8988T (cell line): ENCODE results near the gene IPO11.

ENCODE experiments used
- DNase-seq: peaks from one replicate; pipeline ENCODE4 v3.0.0; 2011

Gene IPO11

GRCh38 chr5:62412549-62413329 is at the start of gene IPO11:
Gene IPO11, plus strand, starts transcription at chr5:62412763. Its CDS starts 24,517 bp downstream, at chr5:62437280.
- DNase-seq: peak; percentile 61

- no peak for DNase-seq
Measured at GRCh38 chr5:62369039-62369438, 43.5 kb upstream of the IPO11 start.

DNA sequence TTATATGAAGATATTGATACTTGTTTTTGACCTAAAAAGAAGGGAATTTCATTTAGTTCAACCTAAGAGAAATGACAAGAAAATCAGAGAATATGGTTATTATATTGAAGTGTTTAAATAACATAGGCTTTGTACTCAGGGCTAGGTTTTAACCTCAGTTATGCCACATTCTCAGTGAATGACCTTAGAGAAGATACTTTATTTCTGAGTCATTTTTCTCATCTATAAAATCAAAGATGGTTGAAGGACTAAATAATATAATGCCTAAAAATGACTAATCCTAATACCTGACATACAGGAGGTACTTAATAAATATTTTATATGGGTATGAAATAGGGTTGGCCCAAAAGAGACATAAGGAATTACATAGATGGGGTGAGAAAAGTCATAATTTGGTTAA is 41.2 kb upstream of the IPO11 start:
- DNase-seq: no peak

DNA sequence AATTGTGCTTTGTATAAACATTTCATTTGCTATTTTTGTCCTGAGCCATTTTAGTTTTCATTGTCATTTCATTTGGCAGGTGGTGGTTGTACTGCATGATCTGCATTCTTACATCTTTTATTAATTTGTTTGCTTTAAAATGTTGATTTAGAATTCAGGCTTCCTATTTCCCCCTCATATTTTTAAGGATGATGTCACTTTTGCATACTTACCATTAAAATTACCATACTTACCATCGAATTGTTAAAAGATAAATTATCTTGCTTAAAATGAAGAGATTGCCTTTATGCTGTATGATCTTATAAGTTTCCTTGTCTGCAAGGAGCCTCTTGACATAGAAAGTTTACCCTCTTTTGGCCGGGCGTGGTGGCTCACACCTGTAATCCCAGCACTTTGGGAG is 40.0 kb upstream of the IPO11 start:
- no peak for DNase-seq

GRCh38 chr5:62373382-62373781 is 39.2 kb upstream of the IPO11 start:
- no peak for DNase-seq

DNA sequence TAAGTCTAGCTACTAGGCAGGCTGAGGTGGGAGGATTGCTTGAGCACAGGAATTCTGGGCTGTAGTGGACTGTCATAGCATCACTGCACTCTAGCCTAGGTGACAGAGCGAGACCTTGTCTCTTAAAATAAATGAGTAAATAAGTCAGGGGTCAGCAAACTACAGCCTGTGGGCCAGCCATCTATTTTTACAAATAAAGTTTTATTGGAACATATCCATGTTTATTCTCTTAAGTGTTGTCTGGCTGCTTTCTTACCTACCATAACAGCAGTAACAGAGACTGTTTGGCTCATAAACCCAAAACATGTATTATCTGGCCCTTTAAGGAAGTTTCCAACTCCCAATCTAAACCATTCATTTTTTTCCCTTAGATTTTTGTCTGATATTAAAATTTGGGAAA is 38.5 kb upstream of the IPO11 start:
- no peak for DNase-seq

- DNase-seq: no peak
Measured at GRCh38 chr5:62375627-62376026, 36.9 kb upstream of the IPO11 start.

DNA sequence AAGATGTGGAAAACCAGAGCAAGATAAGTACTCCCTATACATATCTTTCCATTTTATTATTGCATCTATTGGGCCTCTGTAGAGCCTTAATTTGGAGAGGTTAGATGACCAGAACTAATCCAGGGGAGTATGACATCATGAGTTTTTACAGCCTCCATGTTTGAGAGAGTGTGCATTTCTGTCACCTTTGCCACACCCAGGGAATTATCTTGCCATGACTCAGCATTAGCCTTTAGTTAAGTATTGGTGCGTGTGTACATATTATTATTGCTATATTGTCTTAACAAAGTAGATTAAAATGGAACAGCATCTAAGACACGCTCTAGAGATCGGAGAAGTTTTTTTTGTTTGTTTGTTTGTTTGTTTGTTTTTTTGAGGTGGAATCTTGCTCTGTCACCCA is 36.5 kb upstream of the IPO11 start:
- DNase-seq: no peak

DNA sequence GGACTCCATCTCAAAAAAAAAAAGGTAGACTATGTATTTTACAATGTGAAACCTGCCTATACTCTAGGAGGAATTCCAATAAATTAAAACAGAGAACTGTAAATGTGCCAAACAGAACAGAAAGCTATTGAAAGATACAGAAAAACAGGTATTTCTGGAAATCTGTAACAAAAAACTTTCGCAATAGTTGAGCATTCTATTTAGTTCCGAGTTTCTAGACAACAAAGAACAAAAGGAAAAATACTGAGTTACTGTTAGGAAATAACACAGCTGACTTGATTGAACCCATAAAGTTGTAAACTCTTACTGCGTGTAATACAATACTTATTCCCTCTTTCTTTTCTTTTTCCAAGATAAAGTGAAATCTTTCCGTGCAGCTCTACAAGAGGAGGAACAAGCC is 27.4 kb upstream of the IPO11 start:
- DNase-seq: no peak

GRCh38 chr5:62385816-62386400 is 26.7 kb upstream of the IPO11 start:
- no peak for DNase-seq

DNA sequence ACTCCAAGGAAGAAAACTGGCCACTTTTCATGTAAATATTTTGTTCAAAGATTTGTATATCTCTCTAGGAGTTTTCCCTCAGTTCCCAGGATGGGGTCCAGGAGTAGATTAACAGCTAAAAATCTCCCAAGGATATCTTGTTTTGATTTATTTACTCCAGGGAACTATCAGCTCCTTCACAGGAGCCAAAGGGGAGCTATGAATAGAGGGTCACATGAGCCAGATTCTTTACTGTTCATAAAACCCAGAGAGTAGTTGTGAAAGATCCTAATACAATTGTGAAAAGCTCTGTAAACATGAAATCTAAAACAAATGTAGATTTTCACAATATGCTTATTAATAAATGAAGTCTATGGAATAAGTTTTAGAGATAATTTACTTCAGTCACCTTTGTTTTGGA is 25.7 kb upstream of the IPO11 start:
- DNase-seq: no peak

DNA sequence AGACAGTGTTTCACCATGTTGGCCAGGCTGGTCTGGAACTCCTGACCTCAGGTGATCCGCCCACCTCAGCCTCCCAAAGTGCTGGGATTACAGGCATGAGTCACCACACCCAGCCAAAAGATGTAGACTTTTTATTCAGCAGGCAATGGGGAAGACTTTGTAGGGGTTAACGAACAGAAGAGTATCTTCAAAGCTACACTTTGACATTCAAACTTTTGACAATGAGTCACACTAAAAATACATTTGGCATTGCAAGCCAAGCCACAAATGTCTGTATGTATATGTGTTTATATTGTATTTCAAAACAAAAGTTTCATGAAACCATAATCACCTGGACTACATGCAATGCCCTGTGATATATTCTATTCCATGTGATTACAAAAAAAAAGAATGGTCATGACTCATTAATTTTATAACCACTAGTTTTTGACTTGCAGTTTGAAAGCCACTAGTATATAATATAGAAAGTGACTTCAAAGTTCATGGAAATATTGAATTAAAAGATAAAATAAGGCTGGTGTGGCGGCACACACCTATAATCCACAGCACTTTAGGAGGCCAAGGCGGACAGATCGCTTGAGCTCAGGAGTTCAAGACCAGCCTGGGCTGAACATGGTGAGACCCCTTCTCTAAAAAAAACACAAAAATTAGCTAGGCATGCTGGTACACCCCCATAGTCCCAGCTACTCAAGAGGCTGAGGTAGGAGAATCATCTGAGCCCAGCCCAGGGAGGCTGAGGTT is 17.2 kb upstream of the IPO11 start:
- DNase-seq: no peak

GRCh38 chr5:62403411-62404250 is 8.9 kb upstream of the IPO11 start, which contains the start of gene DIMT1:
Gene DIMT1, minus strand, starts transcription at chr5:62403905. Its CDS starts 133 bp downstream, at chr5:62403772.
- peak; percentile 74 for DNase-seq

- no peak for DNase-seq
Measured at GRCh38 chr5:62413711-62414110, 1.1 kb downstream of the IPO11 start.

GRCh38 chr5:62418462-62419076 is 6.0 kb downstream of the IPO11 start:
- no peak for DNase-seq

DNA sequence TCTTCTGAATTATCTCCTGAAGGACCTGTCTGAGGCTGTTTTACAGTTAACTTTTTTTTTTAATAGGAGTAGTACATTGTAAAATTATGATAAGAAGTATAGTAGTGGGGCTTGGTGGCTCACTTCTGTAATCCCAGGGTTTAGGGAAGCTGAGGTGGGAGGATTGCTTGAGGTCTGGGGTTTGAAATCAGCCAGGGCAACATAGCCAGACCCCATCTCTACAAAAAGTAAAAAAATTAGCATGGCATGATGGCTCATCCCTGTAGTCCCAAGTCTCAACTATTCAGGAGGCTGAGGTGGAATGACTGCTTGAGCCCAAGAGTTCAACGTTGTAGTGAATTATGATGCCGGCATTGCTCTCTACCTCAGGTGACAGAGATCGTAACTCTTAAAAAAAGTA is 7.0 kb downstream of the IPO11 start:
- DNase-seq: no peak

DNA sequence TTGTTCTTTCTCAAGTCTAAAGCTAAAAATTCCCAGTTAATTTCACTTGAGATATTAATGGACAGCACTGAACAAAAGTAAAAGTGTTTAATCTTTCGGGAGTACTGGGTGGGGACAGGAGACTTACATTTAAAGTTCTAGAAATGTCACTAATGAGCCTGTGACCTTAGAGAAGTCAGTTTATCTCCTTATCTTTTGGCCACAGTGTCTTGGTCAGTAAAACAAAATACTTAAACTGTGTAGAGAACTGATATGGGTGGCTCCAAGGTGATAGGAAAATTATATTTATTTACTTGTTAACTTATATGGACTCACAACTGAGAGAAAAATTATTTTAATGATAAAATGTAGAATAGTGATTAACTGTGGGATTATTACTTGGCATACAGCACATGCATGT is 8.9 kb downstream of the IPO11 start:
- DNase-seq: no peak

GRCh38 chr5:62424763-62425162 is 12.2 kb downstream of the IPO11 start:
- no peak for DNase-seq

DNA sequence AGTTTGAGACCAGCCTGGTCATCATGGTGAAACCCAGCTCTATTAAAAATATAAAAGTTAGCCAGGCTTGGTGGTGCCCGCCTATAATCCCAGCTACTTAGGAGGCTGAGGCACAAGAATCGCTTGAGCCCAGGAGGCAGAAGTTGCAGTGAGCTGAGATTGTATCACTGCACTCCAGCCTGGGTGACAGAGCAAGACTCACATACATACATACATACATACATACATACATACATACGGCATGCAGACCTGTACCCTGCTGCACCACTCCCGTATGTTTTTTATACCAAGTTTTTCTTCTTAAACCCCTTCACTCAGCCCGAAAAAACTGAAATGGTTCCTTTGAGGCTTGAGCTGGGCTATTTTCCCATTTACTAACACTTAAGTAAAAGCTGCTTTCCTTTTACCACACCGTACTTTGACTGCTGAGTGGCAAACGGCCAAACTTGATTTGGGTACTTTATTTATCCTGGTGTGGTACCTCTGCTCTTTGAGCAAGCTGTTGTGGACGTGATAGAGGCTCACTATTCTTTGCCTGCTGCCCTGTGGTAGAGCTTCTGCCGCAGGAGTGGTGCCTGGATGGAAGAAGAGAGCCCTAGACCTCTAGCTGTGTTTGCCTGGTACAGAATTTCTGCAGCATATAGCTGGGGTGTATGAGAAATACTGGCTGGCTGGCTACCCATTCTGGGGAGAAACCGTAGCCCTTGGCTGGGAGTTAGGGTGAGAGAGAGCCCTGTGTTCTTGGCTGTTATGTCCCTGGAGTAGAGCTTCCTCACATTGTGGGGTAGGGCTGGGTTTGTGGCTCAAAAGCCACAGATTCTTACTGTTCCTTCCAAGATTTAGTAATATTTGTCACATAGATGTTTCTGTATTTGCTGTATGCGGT is 19.4 kb downstream of the IPO11 start:
- no peak for DNase-seq

DNA sequence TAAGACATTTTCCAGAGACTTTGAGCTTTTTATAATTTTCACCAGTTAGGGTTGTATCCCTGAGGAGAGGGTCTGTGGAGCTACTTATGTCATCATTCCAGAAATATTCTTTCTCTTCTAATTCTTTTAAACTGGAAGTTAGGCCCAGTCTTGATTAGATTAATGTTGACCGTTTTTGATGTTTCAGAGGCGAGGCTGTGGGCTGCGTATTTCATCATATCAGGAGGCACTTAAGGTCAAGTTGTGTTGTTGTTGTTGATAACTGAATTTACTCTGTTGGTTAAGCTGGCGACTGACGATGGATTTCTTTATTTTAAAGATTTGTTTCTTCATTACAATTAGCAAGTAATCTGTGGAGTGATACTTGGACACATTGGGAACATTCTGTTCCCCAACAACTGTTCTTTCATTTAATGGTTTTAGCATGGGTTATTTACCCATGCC is 20.1 kb downstream of the IPO11 start:
- no peak for DNase-seq

- no peak for DNase-seq
Measured at GRCh38 chr5:62448528-62448927, 36.0 kb downstream of the IPO11 start.
